ENCODE results near the gene VSTM2L.

VSTM2L gene

DNA sequence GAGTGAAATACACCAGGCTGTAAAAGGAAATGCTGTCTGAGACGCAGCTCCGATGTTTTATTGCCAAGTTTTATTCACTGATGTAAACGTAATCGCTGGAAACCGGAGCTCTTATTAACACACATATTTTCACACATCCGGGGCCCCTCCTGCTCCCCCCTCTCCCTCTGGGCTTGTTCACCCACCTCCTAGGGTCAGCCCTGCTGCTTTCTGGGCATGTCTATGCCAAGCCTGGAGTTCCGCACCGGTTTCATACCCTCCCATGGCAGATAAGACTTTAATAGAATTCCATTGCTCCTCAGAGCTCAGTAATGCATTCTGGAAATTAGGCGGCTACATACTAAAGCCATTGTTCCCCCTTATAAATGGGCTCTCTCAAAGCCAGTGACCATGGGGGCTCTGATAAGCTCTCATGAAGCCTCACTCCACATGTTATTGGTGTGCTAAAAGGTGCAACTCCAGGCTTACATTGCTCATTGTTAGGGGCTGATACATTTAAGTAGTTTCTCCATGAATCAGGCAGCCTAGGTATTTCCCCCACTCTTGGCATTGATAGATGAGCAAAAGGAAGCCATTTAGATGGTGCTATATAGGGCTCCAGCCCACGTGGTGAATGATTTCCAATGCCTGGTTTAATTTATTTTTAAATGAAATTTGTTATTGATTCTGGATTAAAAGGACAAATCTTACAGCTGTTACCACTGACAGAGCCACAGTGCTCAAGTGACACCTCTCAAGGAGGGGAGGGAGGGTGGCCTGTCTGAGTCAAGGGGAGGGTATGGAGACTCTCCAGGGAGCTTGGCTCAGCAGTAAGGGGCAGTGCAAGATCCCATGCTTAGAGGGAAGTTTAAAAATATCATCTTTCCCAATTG lies 4.5 kb upstream of the VSTM2L start:
- TF ChIP-seq, protein P1, sequence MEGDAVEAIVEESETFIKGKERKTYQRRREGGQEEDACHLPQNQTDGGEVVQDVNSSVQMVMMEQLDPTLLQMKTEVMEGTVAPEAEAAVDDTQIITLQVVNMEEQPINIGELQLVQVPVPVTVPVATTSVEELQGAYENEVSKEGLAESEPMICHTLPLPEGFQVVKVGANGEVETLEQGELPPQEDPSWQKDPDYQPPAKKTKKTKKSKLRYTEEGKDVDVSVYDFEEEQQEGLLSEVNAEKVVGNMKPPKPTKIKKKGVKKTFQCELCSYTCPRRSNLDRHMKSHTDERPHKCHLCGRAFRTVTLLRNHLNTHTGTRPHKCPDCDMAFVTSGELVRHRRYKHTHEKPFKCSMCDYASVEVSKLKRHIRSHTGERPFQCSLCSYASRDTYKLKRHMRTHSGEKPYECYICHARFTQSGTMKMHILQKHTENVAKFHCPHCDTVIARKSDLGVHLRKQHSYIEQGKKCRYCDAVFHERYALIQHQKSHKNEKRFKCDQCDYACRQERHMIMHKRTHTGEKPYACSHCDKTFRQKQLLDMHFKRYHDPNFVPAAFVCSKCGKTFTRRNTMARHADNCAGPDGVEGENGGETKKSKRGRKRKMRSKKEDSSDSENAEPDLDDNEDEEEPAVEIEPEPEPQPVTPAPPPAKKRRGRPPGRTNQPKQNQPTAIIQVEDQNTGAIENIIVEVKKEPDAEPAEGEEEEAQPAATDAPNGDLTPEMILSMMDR (IDR thresholded peaks at IDR 0.05), result no peak
- TF ChIP-seq ZFX (IDR thresholded peaks at IDR 0.05; ENCODE audit: borderline replicate concordance), result no peak
- H3K27ac ChIP-seq, result no peak overlapping the region

DNA sequence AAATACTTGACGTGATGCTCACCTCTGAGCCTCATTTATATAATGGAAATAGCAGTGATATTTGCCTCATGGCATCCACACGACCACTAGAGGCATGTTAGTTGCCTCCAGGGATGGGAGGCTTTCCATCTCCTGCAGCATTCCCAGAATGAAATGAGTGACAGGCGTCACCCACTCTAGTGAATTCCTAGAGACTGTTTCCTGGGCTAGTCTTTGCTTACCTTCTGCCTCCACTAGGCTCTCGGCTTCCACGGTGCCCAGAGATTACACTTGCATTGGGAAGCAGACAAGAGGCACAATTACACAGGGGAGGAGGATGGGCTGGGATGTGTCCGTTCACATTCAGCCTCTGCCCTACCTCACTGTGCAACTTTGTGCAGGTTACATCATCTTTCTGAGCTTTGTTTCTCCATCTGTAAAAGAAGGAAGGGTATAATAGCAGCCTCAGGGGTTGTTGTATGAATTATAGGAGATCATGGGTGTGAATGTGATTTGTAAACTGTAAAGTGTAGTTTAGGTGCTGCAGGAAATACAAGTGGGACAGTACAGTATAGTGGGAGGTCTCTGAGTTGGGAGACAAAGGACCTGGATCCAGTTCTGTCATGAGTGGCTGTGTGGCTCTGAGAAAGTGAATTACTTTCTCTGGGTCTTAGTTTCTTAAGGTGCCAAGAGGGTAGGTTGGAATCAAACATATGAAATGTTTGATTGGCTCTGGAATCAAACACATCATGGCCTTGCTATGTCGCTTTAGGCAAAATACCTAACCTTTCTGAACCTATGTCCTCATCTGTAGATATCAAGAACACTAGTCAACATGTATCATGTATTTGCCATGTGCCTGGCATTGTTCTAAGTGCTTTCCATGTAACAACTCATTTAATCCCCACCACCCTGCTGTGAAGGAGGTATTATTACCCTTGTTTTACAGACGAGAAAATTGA lies 3.6 kb upstream of the VSTM2L start:
- TF ChIP-seq, protein P1 (IDR thresholded peaks at IDR 0.05), result no peak
- TF ChIP-seq ZFX (IDR thresholded peaks at IDR 0.05; ENCODE audit: borderline replicate concordance), result no peak
- H3K27ac ChIP-seq, result no peak overlapping the region

DNA sequence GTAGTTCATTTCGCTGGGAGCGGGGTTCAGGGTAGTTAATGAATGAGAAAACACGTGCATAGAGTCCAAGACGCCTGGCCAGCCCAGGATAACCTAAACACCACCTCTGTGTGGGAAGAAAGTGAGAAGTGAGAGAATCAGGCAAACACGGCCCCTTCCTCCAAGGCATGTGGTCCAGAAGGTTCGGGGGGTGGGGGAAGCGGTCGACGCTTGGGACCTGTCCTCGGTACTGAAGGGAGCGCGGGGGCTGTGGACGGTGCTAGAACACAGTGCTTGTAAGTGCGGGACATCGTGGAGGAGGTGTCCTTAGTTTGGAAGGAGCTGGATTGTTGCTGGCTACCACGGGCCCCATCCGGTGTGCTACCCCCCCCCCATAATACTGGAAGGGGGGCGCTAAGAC lies 1.7 kb upstream of the VSTM2L start:
- no peak for TF ChIP-seq ZFX (IDR thresholded peaks at IDR 0.05; ENCODE audit: borderline replicate concordance)
- TF ChIP-seq, protein P1 (IDR thresholded peaks at IDR 0.05), result no peak
- no peak overlapping the region for H3K27ac ChIP-seq

DNA sequence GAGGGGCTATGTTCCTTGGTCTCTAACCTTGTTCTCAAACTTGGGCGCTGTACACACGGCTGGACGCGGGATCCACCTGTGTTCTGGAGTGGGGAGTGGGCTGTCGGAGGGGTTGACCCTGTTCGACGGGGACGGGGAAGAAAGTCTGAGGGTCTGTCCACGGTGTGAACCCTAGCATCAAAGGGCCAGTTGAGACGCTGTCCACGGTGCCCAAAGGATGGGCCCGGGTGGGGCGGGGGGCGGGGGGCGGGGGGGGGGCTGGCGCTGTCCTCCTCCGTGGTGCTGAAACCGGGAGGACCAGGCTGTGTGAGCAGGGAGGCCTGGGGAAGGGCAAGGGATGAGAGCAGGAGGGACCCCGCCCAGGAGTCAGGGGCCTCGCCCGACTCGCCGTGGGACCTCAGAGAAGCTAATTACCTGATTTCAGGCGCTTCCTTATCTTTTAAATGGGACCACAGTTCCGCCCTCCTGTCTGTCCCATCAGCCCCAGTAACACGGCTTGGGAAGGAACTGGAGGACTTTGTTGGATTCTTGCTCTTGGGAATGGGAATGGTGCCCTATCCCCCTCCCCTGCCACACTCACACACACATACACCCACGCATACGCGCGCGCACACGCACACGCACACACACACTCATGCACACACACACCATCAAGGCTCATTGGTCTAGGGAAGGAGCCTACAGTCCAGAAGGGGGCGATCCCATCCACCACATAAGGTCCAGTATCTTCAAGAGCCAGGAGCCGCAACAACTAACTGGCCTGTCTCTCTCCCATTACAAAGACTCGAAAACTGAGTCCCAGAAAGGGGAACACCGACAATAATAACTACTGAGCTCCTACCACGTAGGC lies 1.0 kb upstream of the VSTM2L start:
- no peak overlapping the region for H3K27ac ChIP-seq
- TF ChIP-seq ZFX (IDR thresholded peaks at IDR 0.05; ENCODE audit: borderline replicate concordance), result no peak
- TF ChIP-seq, protein P1 (IDR thresholded peaks at IDR 0.05), result peak; percentile 78

DNA sequence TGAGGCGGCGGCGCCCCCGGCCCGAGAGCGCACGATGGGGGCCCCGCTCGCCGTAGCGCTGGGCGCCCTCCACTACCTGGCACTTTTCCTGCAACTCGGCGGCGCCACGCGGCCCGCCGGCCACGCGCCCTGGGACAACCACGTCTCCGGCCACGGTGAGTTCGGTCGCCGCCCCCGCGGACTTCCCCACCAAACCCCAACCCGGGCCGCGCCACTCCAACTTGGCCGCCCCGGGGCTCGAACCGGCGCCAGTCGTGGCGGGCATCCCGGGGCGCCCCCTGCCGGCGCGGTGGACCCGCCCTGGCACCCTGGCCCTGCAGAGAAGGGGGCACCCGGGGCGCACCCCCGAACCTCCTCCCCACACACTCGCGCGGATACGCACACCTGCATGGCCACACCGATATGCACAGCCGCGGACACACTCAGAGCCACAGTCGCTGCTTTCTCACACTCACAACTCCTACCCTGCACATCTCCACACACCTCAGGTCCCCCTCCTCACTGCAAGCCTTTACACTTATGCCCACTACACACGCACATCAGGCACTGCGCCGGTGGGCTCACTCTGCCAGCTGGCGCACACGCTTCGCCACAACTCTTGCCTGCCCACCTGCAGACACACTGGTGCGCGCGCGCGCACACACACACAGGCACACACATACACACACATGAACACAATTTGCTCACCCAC lies 535 bp downstream of the VSTM2L start:
- H3K27ac ChIP-seq, result 0 out of 2 replicates have a peak overlapping the region, but pooled peaks have one; percentile 23
- TF ChIP-seq, protein P1 (IDR thresholded peaks at IDR 0.05), result peak; percentile 84
- TF ChIP-seq ZFX (IDR thresholded peaks at IDR 0.05; ENCODE audit: borderline replicate concordance), result no peak

DNA sequence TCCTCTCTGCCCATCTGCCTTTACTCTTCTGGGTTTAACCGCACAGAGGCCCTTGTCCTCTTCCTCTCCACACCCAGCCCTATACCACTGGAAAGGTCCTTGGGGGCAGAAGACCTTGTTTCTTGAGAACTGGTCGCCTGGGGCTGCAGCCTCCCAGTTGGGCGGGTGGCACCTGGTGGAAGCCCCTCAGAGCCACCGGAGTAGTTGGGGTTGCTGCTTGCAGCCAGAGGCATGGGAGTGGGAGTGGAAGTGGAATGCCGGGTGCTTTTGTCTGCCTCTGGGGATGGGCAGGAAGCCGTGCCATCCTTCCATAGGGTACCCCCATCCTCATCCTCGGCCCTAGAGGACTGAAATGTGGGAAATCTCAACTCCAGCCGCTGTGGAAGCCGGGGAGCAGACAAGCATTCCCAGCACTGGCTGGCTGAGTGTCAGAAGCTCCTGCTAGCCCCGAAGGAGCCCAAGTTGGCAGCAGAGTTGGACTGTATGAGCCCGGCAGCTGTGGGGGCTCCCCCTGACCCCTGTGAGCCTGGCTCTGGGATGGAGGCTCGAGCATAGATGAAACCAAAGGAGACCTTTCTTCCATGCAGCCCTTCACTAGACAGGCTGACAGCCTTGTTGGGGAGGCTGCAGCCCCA lies 1.2 kb downstream of the VSTM2L start:
- TF ChIP-seq ZFX (IDR thresholded peaks at IDR 0.05; ENCODE audit: borderline replicate concordance), result no peak
- TF ChIP-seq, protein P1 (IDR thresholded peaks at IDR 0.05), result no peak
- H3K27ac ChIP-seq, result no peak overlapping the region

Data from 22Rv1 (cell line).